Trophoblast cell (in vitro differentiated cells and primary cell): ENCODE data around the gene KIF3A.

Experiments
- DNase-seq, 2 donors: peaks; one replicate each; pipeline ENCODE4 v3.0.0-alpha.2; 2016
- H2AFZ ChIP-seq: 2 replicates; pipeline ENCODE4 v1.6.1; 2013; ENCODE audit warnings: low read length, moderate library complexity, mild to moderate bottlenecking; ENCODE audit not compliant: insufficient read depth, poor library complexity
- H2AK5ac ChIP-seq: 2 replicates; pipeline ENCODE4 v1.6.1; 2013; ENCODE audit warnings: mild to moderate bottlenecking, low read length
- H2BK120ac ChIP-seq: 2 replicates; pipeline ENCODE4 v1.6.1; 2013; ENCODE audit warnings: low read length, mild to moderate bottlenecking, moderate library complexity; ENCODE audit not compliant: insufficient read depth, poor library complexity
- H2BK12ac ChIP-seq: 2 replicates; pipeline ENCODE4 v1.6.1; 2013; ENCODE audit warnings: mild to moderate bottlenecking, low read length, moderate library complexity
- H2BK5ac ChIP-seq: 2 replicates; pipeline ENCODE4 v1.6.1; 2013; ENCODE audit warnings: low read length, low read depth, moderate library complexity, mild to moderate bottlenecking; ENCODE audit not compliant: poor library complexity
- H3K14ac ChIP-seq: 2 replicates; pipeline ENCODE4 v1.6.1; 2013; ENCODE audit warnings: mild to moderate bottlenecking, low read length
- H3K18ac ChIP-seq: 2 replicates; pipeline ENCODE4 v1.6.1; 2013; ENCODE audit warnings: mild to moderate bottlenecking, low read length
- H3K23ac ChIP-seq: 2 replicates; pipeline ENCODE4 v1.6.1; 2013; ENCODE audit warnings: low read length
- H3K27ac ChIP-seq: 2 replicates; pipeline ENCODE4 v1.5.1; 2013; ENCODE audit warnings: low read depth, mild to moderate bottlenecking, inconsistent platforms, low read length, moderate library complexity
- H3K27me3 ChIP-seq: 2 replicates; pipeline ENCODE4 v1.6.1; 2013; ENCODE audit warnings: inconsistent platforms, mild to moderate bottlenecking, low read length, moderate library complexity; ENCODE audit not compliant: insufficient read depth
- H3K36me3 ChIP-seq, 2 experiments: 1 replicate in 1 of 2; 2 replicates in 1 of 2; pipeline ENCODE4 v1.6.1; 2013; ENCODE audit warnings: low read length in 2 of 2, mild to moderate bottlenecking in 2 of 2, moderate library complexity in 1 of 2; ENCODE audit not compliant: insufficient read depth in 2 of 2, control insufficient read depth in 1 of 2
- H3K4ac ChIP-seq: 2 replicates; pipeline ENCODE4 v1.6.1; 2013; ENCODE audit warnings: low read depth, mild to moderate bottlenecking, low read length, moderate library complexity
- H3K4me1 ChIP-seq, 2 experiments: 1 replicate in 1 of 2; 2 replicates in 1 of 2; pipeline ENCODE4 v1.6.1; 2013; ENCODE audit warnings: low read length in 2 of 2, mild to moderate bottlenecking in 2 of 2, moderate library complexity in 1 of 2; ENCODE audit not compliant: insufficient read depth in 2 of 2, control insufficient read depth in 1 of 2
- H3K4me2 ChIP-seq: 2 replicates; pipeline ENCODE4 v1.6.1; 2013; ENCODE audit warnings: inconsistent platforms, mild to moderate bottlenecking, low read length, moderate library complexity
- H3K4me3 ChIP-seq: 2 replicates; pipeline ENCODE4 v1.5.1; 2013; ENCODE audit warnings: mild to moderate bottlenecking, low read depth, low read length, inconsistent platforms
- H3K79me1 ChIP-seq: one replicate; pipeline ENCODE4 v1.6.1; 2013; ENCODE audit warnings: low read length
- H3K79me2 ChIP-seq: 2 replicates; pipeline ENCODE4 v1.6.1; 2013; ENCODE audit warnings: low read length, mild to moderate bottlenecking; ENCODE audit not compliant: control insufficient read depth, insufficient read depth, poor library complexity
- H3K9ac ChIP-seq: 2 replicates; pipeline ENCODE4 v1.6.1; 2013; ENCODE audit warnings: mild to moderate bottlenecking, low read length
- H3K9me3 ChIP-seq: 2 replicates; pipeline ENCODE4 v1.6.1; 2013; ENCODE audit warnings: low read depth, mild to moderate bottlenecking, control low read depth, inconsistent platforms, low read length; ENCODE audit not compliant: insufficient read depth
- H4K12ac ChIP-seq: 2 replicates; pipeline ENCODE4 v1.6.1; 2013; ENCODE audit warnings: low read depth, mild to moderate bottlenecking, low read length, moderate library complexity
- H4K8ac ChIP-seq: 2 replicates; pipeline ENCODE4 v1.6.1; 2013; ENCODE audit warnings: low read depth, mild to moderate bottlenecking, low read length, moderate library complexity
- H4K91ac ChIP-seq: one replicate; pipeline ENCODE4 v1.6.1; 2013; ENCODE audit warnings: low read depth, mild to moderate bottlenecking, low read length, moderate library complexity
- WGBS: extraction: QIAGEN DNeasy Blood & Tissue Kit; methylation state at CpG from one replicate; pipeline ENCODE4 v1.1.7; 2013; ENCODE audit warnings: missing lambda C conversion rate; ENCODE audit not compliant: insufficient read length, insufficient coverage; ENCODE audit errors: extremely low coverage; 5-methylcytosine and 5-hydroxymethylcytosine counted together

KIF3A gene

GRCh38 chr5:132749506-132749905 lies 12.2 kb upstream of the KIF3A start:
- H3K79me2 ChIP-seq, result peaks cover 10% of the 10 kb centered on the region
- H3K27ac ChIP-seq, result no peak overlapping the region
- H2AFZ ChIP-seq, result no peak overlapping the region
- H3K14ac ChIP-seq, result no peak overlapping the region
- no peak overlapping the region for H4K12ac ChIP-seq
- no peak overlapping the region for H2BK12ac ChIP-seq
- DNase-seq, result no peak
- H4K8ac ChIP-seq, result no peak overlapping the region
- H3K9me3 ChIP-seq, result peaks cover 2% of the 10 kb centered on the region
- H3K23ac ChIP-seq, result no peak overlapping the region
- H3K36me3 ChIP-seq, result peaks cover 10 to 13% of the 10 kb centered on the region in 2 experiments
- no CpG with 5 or more reads among the region's 2 CpGs for WGBS
- no peak overlapping the region for H2BK5ac ChIP-seq
- peaks cover 20% of the 10 kb centered on the region for H3K79me1 ChIP-seq
- no peak overlapping the region for H3K4me2 ChIP-seq
- H3K4ac ChIP-seq, result no peak overlapping the region
- no peak overlapping the region for H3K18ac ChIP-seq
- peaks cover 15 to 17% of the 10 kb centered on the region in 2 experiments for H3K4me1 ChIP-seq
- no peak overlapping the region for H3K4me3 ChIP-seq
- no peak overlapping the region for H2AK5ac ChIP-seq
- no peaks in the 10 kb centered on the region for H3K27me3 ChIP-seq
- H3K9ac ChIP-seq, result no peak overlapping the region
- no peak overlapping the region for H4K91ac ChIP-seq
- H2BK120ac ChIP-seq, result no peak overlapping the region

- Histone ChIP-seq H2BK12ac (peak overlapping the region; percentile 99), H3K23ac (no peak overlapping the region), H2AK5ac (peak overlapping the region; percentile 49), H3K18ac (peak overlapping the region; percentile 98), H3K79me2 (peaks cover 10% of the 10 kb centered on the region), H3K27me3 (no peaks in the 10 kb centered on the region), H3K79me1 (peaks cover 20% of the 10 kb centered on the region), H4K91ac (peak overlapping the region; percentile 98), H3K14ac (peak overlapping the region; percentile 67), H2BK5ac (peak overlapping the region; percentile 87), H3K36me3 (peaks cover 7 to 9% of the 10 kb centered on the region in 2 experiments), H3K4me2 (peak overlapping the region; percentile 85), H4K12ac (no peak overlapping the region), H3K4me1 (peaks cover 15 to 17% of the 10 kb centered on the region in 2 experiments), H3K27ac (no peak overlapping the region), H3K9me3 (peaks cover 2% of the 10 kb centered on the region), H3K4ac (no peak overlapping the region), H3K4me3 (no peak overlapping the region), H2AFZ (no peak overlapping the region), H4K8ac (peak overlapping the region; percentile 83), H3K9ac (no peak overlapping the region), H2BK120ac (peak overlapping the region; percentile 99)
- no peak for DNase-seq
- no CpG with 5 or more reads among the region's 10 CpGs for WGBS
Measured at GRCh38 chr5:132748522-132749000, 11.2 kb upstream of the KIF3A start.

- peaks cover 4% of the 10 kb centered on the region for H3K9me3 ChIP-seq
- H2AK5ac ChIP-seq, result peak overlapping the region; percentile 49
- H3K18ac ChIP-seq, result peak overlapping the region; percentile 98
- DNase-seq, result peak in 1 of 2 donors; percentile 21
- H3K23ac ChIP-seq, result no peak overlapping the region
- H3K4me3 ChIP-seq, result peak overlapping the region; percentile 69
- H4K8ac ChIP-seq, result peak overlapping the region; percentile 83
- peak overlapping the region; percentile 99 for H2BK12ac ChIP-seq
- H3K4me1 ChIP-seq, result peaks cover 15 to 17% of the 10 kb centered on the region in 2 experiments
- peak overlapping the region; percentile 99 for H2BK120ac ChIP-seq
- peak overlapping the region; percentile 96 for H2AFZ ChIP-seq
- peaks cover 5 to 9% of the 10 kb centered on the region in 2 experiments for H3K36me3 ChIP-seq
- H4K91ac ChIP-seq, result peak overlapping the region; percentile 98
- peak overlapping the region; percentile 94 for H3K14ac ChIP-seq
- H3K9ac ChIP-seq, result no peak overlapping the region
- peaks cover 10% of the 10 kb centered on the region for H3K79me2 ChIP-seq
- H3K4ac ChIP-seq, result peak overlapping the region; percentile 38
- peak overlapping the region; percentile 99 for H4K12ac ChIP-seq
- peak overlapping the region; percentile 86 for H3K27ac ChIP-seq
- peaks cover 20% of the 10 kb centered on the region for H3K79me1 ChIP-seq
- H3K4me2 ChIP-seq, result peak overlapping the region; percentile 85
- no peaks in the 10 kb centered on the region for H3K27me3 ChIP-seq
- peak overlapping the region; percentile 87 for H2BK5ac ChIP-seq
- no CpG with 5 or more reads among the region's 76 CpGs for WGBS
Measured at GRCh38 chr5:132747616-132748440, 10.5 kb upstream of the KIF3A start.

DNA sequence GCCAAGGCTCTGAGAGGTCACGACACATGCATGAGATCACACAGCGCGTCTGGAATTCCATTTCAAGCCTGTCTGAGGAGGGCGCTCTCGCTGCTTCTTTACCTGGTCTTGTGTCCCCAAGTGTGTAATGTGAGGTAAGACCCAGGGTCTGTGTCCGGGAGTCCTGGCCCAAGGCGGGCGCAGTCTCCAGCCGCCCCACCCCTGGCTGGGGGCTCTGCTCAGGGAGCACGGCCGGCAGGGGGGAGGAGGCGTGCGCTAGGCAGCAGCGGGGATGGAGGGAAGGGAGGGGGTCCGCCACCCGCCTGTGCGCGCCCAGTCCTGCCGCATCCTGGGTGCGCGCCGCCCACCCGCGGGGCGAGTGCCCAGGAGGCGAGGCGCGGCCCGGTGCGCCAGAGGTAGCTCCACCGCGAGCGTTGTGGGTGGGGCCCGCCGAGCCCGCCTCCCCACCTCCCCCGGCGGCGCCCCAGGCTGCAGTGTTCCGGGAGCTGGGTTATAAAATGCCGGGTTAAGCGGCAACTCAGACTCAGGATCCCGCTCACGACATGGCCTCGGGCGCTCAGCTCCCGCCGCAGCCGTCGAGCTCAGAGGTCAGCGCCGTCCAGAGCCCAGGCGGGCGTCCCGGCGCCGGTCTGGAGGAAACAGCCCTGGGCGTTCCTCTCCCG lies 9.7 kb upstream of the KIF3A start, which contains the start of gene CCNI2:
TSS of gene CCNI2 (plus strand) at position 473 of the 662 bp plus-strand sequence. CDS start at position 543, 70 bp downstream.
- Histone ChIP-seq H3K79me2 (peaks cover 10% of the 10 kb centered on the region), H3K79me1 (peaks cover 23% of the 10 kb centered on the region), H2BK120ac (peak within 1 kb of the TSS; percentile 99), H2BK5ac (peak within 1 kb of the TSS; percentile 87), H3K4me3 (peak within 1 kb of the TSS; percentile 69), H3K4me2 (peak within 1 kb of the TSS; percentile 85), H3K23ac (no peak within 1 kb of the TSS), H3K27me3 (no peaks in the 10 kb centered on the region), H3K9ac (peak within 1 kb of the TSS; percentile 50), H3K36me3 (peaks cover 4 to 6% of the 10 kb centered on the region in 2 experiments), H3K4ac (peak within 1 kb of the TSS; percentile 94), H2AK5ac (peak within 1 kb of the TSS; percentile 66), H3K14ac (peak within 1 kb of the TSS; percentile 94), H2AFZ (peak within 1 kb of the TSS; percentile 96), H3K27ac (peak within 1 kb of the TSS; percentile 86), H4K91ac (peak within 1 kb of the TSS; percentile 98), H3K18ac (peak within 1 kb of the TSS; percentile 98), H4K8ac (peak within 1 kb of the TSS; percentile 83), H2BK12ac (peak within 1 kb of the TSS; percentile 99), H3K4me1 (peaks cover 15 to 17% of the 10 kb centered on the region in 2 experiments), H3K9me3 (peaks cover 4% of the 10 kb centered on the region), H4K12ac (peak within 1 kb of the TSS; percentile 99)
- no CpG with 5 or more reads among the region's 59 CpGs for WGBS
- peak; percentile 69 to 82 for DNase-seq
